ENCODE measurements around the gene HSPA12B.
"Not testable (repeated sequence)": the region's sequence is repeated elsewhere in the genome, so short reads cannot be mapped to it uniquely, and the experiment has no call there.

HSPA12B gene

DNA sequence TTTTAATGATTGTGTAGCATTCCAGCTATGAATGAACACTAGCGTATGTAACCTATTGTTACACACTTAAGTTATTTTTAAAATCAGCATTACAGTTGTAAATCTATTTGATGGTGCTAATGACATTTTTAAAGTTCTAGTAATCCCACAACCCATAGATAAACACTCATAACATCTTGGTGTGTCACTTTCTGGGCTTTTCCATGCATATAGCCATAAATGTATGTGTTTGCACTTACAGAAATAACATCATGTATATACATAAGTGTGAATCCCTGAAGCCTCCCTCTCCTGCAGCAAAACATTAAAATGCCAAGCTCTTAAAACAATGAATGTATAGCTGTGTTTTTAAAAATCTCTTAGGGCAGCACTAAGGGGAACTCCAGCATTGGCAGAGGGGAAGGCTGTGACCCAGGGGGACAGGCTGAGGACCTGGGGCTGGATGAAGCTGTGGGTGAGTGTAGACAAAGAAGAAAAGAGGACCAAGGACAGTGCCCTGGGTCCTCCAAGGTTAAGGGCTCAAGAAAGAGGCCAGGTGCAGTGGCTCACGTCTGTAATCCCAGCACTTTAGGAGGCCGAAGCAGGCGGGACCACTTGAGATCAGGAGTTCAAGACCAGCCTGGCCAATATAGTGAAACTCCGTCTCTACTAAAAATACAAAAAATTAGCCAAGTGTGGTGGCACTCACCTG lies 55.0 kb downstream of the HSPA12B start:
- no peak for DNase-seq (ENCODE audit: low spot score)

- DNase-seq (ENCODE audit: low spot score) = peak; percentile 45
Measured at GRCh38 chr20:3788685-3789155, 56.2 kb downstream of the HSPA12B start.

GRCh38 chr20:3789201-3789600 lies 56.7 kb downstream of the HSPA12B start:
- not testable (repeated sequence) for DNase-seq (ENCODE audit: low spot score)

DNA sequence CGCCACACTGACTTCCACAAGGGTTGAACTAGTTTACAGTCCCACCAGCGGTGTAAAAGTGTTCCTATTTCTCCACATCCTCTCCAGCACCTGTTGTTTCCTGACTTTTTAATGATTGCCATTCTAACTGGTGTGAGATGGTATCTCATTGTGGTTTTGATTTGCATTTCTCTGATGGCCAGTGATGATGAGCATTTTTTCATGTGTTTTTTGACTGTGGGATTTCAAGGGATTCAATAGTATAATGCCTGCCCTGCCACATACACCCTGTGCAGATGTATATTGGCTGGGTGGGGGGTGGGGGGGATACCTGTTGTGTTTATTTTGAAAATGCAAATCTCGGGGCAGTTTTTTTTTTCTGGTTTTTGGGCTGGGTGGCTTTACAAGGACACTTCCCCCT lies 61.7 kb downstream of the HSPA12B start:
- DNase-seq (ENCODE audit: low spot score) = not testable (repeated sequence)

- DNase-seq (ENCODE audit: low spot score) = no peak
Measured at GRCh38 chr20:3794701-3795420, 62.4 kb downstream of the HSPA12B start.

DNA sequence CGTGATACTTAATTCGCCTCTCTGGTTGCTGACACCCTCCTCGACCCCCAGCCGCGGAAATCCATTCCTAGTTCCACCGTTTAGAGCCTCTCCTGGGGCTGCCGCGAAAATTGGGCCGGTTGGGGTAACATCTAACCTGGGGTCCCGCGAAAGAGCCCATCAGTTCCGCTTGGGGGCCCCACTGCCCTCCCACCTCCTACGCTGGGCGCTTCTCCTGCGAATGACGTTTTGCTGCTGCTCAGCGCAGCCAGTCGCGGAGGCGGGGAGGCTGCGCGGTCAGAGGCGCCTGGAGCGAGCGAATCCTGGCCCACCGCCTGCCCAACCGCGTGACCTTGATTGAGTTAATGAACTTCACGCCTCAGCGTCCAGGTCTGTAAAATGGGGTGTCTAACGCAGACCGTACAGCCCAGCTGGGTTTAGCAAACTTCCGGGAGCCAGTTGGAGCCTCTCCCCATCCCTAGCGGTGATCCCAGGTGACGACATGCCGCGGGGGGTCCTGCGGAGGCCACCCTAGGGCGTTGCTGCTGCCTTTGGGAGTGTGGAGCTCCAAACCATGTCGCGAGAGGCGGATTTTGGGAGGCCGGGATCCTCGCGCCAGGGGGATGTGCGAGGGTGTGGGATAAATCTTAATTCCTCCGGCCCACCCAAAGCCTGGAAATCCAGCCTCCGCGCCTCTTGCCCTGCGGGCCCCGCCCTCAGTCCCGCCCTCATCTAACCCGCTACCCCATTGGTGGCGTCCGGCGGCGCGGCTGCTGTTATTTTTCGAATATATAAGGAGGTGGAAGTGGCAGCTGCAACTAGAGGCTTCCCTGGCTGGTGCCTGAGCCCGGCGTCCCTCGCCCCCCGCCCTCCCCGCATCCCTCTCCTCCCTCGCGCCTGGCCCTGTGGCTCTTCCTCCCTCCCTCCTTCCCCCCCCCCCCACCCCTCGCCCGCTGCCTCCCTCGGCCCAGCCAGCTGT lies 63.3 kb downstream of the HSPA12B start, which contains the start of gene CDC25B:
Gene CDC25B (plus strand): TSS at position 800 of the 958 bp plus-strand sequence. CDS start 222 bp downstream, outside the sequence.
- peak; percentile 85 for DNase-seq (ENCODE audit: low spot score)

- no peak for DNase-seq (ENCODE audit: low spot score)
Measured at GRCh38 chr20:3796477-3797225, 64.2 kb downstream of the HSPA12B start.

GRCh38 chr20:3797226-3797545 lies 64.7 kb downstream of the HSPA12B start:
- no peak for DNase-seq (ENCODE audit: low spot score)

GRCh38 chr20:3797592-3798372 lies 65.3 kb downstream of the HSPA12B start:
- DNase-seq (ENCODE audit: low spot score) = peak; percentile 48

- no peak for DNase-seq (ENCODE audit: low spot score)
Measured at GRCh38 chr20:3798373-3798768, 65.9 kb downstream of the HSPA12B start.

- DNase-seq (ENCODE audit: low spot score) = no peak
Measured at GRCh38 chr20:3798908-3799248, 66.4 kb downstream of the HSPA12B start.

DNA sequence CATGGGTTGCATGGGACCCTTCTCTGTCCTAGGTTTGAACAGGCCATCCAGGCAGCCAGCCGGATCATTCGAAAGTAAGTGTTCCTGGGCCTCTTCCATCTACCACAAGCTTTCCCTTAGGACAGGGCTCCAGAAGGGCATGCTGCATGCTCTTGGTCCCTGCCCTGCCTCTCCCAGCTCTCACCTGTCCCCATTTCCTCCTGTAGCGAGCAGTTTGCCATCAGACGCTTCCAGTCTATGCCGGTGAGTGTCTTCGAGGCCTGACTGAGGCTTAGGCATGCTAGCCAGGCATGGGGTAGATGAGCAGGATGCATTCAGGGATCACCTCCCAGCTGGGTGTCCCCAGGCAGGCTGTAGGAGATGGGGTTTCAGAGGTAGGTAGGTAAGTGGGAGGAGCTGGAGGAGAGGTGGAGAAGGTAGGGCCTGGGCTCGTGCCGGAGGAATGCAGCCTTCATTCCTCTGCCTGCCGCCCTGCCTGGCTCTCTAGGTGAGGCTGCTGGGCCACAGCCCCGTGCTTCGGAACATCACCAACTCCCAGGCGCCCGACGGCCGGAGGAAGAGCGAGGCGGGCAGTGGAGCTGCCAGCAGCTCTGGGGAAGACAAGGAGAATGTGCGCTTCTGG lies 67.9 kb downstream of the HSPA12B start:
- DNase-seq (ENCODE audit: low spot score) = no peak

DNA sequence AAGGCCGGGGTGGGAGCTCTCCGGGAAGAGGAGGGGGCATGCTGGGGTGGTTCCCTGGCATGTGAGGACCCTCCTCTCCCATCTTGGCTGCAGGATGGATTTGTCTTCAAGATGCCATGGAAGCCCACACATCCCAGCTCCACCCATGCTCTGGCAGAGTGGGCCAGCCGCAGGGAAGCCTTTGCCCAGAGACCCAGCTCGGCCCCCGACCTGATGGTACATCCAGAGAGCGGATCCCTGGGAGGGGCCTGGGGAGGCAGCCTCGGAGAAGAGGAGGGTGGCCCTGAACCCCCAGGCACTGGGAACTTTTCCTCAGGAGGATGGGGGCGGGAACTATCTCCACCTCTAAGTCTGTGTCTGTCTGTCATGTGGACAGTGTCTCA lies 68.4 kb downstream of the HSPA12B start:
- DNase-seq (ENCODE audit: low spot score) = no peak

DNA sequence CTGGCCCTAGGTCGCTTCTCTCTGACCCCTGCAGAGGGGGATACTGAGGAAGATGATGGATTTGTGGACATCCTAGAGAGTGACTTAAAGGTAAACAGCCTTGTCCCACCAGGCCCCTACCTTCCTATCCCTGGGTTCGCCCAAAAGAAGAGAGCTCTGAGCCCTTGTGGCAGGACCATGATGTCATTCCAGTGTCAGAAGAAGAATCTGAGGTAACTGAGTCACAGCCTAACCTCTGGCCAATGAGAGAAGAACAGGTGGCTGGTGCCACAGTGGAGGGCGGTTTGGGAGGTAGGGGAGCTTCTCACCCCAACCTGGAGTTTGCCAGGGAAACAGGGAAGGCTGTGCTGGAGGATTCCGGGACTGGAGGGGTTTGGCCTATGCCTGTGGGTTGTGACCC lies 68.8 kb downstream of the HSPA12B start:
- no peak for DNase-seq (ENCODE audit: low spot score)

GRCh38 chr20:3801846-3802245 lies 69.4 kb downstream of the HSPA12B start:
- DNase-seq (ENCODE audit: low spot score) = no peak
